OCI-LY3 (cell line): ENCODE data around the gene JDP2.

ENCODE experiments used
- CTCF ChIP-seq: fragments of 200-600, 300-600 bp; sonication (generic); IDR thresholded peaks from 2 replicates; pipeline ENCODE4 v1.5.1; 2014; ENCODE audit warnings: antibody characterized with exemption, low read length, low read depth
- EZH2phosphoT487 ChIP-seq: fragments of 200-600 bp; shearing (Covaris generic); IDR thresholded peaks from 2 replicates; pipeline ENCODE4 v1.6.1; 2018; ENCODE audit warnings: antibody characterized with exemption, mixed run types, low read depth

GRCh38 chr14:75418850-75419768 lies 8.7 kb upstream of the JDP2 start:
- TF ChIP-seq CTCF (no peak), EZH2phosphoT487 (no peak)
